ENCODE data around the gene ZBTB7C. TPM values are rescaled to one million over a fixed set of nuclear protein-coding genes. Genes with fewer than 3 reads are reported as not detected.

Gene ZBTB7C
- total RNA-seq, 4 donors from 2014 or later = 26.0 to 50.6 (median 46.2) TPM

DNA sequence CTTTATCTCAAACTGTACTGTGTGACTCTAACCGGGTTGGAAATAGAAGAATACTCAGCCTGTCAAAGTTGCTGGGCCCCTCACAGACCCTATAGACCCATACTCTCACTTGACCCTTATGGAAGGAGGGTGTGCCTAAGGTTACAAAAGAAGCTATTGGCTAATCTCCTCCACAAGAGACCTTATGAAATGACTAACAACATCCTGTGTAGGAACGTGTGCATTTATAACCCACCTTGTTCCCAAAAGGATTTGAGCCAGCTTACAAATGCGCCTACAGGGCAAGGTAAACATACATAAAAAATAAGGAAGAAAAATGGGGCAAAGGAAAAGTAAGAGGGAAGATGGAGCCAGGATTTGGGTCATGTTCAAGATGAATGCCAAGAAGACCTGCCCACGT lies 253.3 kb downstream of the ZBTB7C start:
- Histone ChIP-seq H3K36me3 (no peaks in the 10 kb centered on the region), H3K9me3 (no peaks in the 10 kb centered on the region), H3K4me1 (peaks cover 78% of the 10 kb centered on the region), H3K4me3 (no peak overlapping the region), H3K27ac (no peak overlapping the region), H3K27me3 (no peaks in the 10 kb centered on the region)
- WGBS = 49% methylated on average over 4 of the region's 4 CpGs
- TF ChIP-seq EP300 (IDR thresholded peaks at IDR 0.05) (no peak), POLR2A (IDR thresholded peaks at IDR 0.05) (no peak), POLR2AphosphoS5 (IDR thresholded peaks at IDR 0.05) (no peak)
- TF ChIP-seq, protein P1, sequence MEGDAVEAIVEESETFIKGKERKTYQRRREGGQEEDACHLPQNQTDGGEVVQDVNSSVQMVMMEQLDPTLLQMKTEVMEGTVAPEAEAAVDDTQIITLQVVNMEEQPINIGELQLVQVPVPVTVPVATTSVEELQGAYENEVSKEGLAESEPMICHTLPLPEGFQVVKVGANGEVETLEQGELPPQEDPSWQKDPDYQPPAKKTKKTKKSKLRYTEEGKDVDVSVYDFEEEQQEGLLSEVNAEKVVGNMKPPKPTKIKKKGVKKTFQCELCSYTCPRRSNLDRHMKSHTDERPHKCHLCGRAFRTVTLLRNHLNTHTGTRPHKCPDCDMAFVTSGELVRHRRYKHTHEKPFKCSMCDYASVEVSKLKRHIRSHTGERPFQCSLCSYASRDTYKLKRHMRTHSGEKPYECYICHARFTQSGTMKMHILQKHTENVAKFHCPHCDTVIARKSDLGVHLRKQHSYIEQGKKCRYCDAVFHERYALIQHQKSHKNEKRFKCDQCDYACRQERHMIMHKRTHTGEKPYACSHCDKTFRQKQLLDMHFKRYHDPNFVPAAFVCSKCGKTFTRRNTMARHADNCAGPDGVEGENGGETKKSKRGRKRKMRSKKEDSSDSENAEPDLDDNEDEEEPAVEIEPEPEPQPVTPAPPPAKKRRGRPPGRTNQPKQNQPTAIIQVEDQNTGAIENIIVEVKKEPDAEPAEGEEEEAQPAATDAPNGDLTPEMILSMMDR (IDR thresholded peaks at IDR 0.05) = no peak
- peak in 1 of 2 donors; percentile 7 for DNase-seq (ENCODE audit: low spot score in 2 of 2)

DNA sequence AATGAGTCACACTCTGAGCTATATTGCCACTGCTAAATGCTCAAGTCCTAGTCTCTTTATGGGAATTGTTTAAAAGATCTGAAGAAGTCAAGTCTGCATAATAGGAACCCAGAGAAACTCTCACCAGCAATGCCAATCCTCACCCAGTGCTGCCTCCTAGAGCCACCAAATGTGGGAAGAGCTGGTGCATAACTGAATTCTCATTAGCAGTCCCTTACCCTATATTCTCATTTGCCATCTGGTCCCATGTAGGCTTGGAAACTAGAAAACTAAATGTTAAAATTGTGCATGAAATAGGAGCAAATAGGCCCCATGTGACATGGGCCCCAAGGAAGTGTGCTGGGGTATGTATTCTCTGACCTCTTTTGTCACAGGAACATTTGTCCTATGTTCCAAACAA lies 254.4 kb downstream of the ZBTB7C start:
- no peak overlapping the region for H3K4me3 ChIP-seq
- H3K27ac ChIP-seq = no peak overlapping the region
- H3K9me3 ChIP-seq = no peaks in the 10 kb centered on the region
- H3K4me1 ChIP-seq = peaks cover 68% of the 10 kb centered on the region
- no peaks in the 10 kb centered on the region for H3K27me3 ChIP-seq
- TF ChIP-seq EP300 (IDR thresholded peaks at IDR 0.05) (no peak), POLR2A (IDR thresholded peaks at IDR 0.05) (no peak), POLR2AphosphoS5 (IDR thresholded peaks at IDR 0.05) (no peak)
- TF ChIP-seq, protein P1 (IDR thresholded peaks at IDR 0.05) = no peak
- H3K36me3 ChIP-seq = no peaks in the 10 kb centered on the region
- DNase-seq (ENCODE audit: low spot score in 2 of 2) = no peak

DNA sequence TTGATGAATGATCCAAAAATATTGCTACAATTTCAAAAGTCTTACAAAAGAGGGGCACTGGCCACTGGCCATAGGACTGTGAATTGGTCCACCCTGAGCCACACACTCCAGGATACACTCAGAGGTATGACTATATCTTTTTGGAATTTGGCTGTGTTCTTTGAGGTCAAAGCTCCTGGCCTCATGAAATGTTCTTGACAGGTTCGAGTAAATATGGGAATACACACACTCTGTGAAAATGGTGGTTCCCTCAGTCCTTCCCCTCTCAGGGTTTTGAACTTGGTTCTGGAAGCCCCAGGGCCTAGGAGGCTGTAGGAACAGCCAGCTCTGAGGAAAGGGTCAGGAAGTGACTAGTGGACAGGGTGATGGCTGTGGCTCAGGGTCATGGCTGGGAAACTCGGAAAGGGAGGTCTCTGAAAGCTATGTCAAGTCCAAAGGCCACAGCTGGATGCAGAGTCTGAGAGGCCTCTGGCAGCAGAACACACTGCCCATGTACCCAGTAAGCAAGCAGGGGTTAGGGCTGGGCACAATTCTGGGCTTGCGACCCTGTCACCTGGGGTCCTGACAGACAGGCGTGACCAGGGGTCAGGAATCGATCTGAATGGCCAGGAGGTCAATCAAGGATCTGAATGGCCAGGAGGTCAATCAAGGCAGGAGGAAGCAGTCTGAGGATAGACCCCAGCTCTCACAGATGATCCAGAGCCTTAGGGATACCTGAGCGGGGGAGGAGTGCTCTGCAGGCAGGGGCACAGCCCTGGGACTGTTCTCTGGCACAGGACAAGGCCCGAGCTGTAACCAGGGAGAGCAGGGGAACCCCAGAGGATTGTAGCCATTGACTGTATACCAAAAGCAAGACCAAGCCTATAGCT lies 255.3 kb downstream of the ZBTB7C start:
- Histone ChIP-seq H3K36me3 (no peaks in the 10 kb centered on the region), H3K4me3 (no peak overlapping the region), H3K27ac (no peak overlapping the region), H3K4me1 (peaks cover 58% of the 10 kb centered on the region), H3K9me3 (no peaks in the 10 kb centered on the region), H3K27me3 (no peaks in the 10 kb centered on the region)
- WGBS = 78% methylated on average over 6 of the region's 7 CpGs
- DNase-seq (ENCODE audit: low spot score in 2 of 2) = no peak
- no peak for TF ChIP-seq EP300 (IDR thresholded peaks at IDR 0.05)
- no peak for TF ChIP-seq POLR2A (IDR thresholded peaks at IDR 0.05)
- TF ChIP-seq, protein P1 (IDR thresholded peaks at IDR 0.05) = no peak
- no peak for TF ChIP-seq POLR2AphosphoS5 (IDR thresholded peaks at IDR 0.05)

DNA sequence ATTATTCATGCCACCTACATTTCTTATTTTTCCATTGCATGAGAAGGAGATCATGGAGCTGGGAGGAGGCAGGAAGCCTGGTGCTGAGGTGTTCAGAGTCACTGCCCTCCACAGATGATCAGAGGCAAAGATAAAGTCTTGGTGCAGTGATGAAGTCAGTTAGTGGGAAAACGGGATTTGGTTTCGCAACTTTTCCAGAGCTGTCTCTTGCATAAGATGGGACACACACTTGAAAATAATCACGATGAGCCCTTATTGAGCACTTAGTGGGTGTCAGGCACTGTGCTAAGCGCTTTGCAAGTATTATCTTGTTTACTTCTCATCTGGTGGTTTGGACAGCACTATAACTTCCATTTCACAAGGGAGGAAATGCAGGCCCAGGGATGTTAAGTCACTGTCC lies 256.6 kb downstream of the ZBTB7C start:
- Histone ChIP-seq H3K4me1 (peaks cover 45% of the 10 kb centered on the region), H3K9me3 (no peaks in the 10 kb centered on the region), H3K4me3 (no peak overlapping the region), H3K27me3 (no peaks in the 10 kb centered on the region), H3K36me3 (no peaks in the 10 kb centered on the region), H3K27ac (peak overlapping the region; percentile 21)
- no peak for DNase-seq (ENCODE audit: low spot score in 2 of 2)
- TF ChIP-seq, protein P1 (IDR thresholded peaks at IDR 0.05) = no peak
- TF ChIP-seq POLR2AphosphoS5 (IDR thresholded peaks at IDR 0.05) (no peak), POLR2A (IDR thresholded peaks at IDR 0.05) (no peak), EP300 (IDR thresholded peaks at IDR 0.05) (no peak)
- 58% methylated on average over 4 of the region's 4 CpGs for WGBS

DNA sequence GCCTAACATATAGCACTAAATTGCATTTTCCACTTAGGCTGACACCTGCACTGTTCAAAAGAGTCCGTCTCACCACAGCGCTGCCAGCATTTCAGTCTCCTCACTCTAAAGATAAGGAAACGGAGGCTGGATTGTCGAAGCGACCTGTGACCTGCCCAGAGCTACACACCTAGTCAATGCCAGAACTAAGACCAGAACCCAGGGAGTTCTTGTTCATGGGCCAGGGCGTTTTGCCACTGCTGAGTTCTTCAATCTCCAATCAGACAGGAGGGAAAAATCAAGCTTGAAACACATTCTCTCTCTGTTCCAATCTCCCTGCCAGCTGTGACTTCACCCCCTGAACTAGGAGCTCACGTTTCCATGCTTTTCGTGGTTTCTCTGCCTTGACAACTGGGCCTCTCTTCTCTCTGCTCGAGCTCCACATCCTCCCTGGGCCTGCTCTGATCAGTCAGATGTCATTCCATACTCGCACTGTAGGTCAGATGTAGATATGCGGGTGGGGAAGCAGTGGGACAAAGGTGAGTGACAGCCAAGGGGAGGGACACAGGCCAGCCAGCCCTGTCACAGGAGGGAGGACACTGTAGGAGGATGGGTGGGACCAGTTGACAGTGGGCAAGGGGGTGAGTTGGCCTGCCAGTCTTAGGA lies 257.6 kb downstream of the ZBTB7C start:
- H3K4me1 ChIP-seq = peaks cover 39% of the 10 kb centered on the region
- WGBS = 77% methylated on average over 11 of the region's 11 CpGs

More for the DNA sequence above, 257.6 kb downstream of the ZBTB7C start:
- Histone ChIP-seq H3K27ac (peak overlapping the region; percentile 12), H3K4me3 (no peak overlapping the region), H3K9me3 (no peaks in the 10 kb centered on the region), H3K36me3 (no peaks in the 10 kb centered on the region), H3K27me3 (no peaks in the 10 kb centered on the region)
- no peak for DNase-seq (ENCODE audit: low spot score in 2 of 2)
- no peak for TF ChIP-seq EP300 (IDR thresholded peaks at IDR 0.05)
- TF ChIP-seq POLR2A (IDR thresholded peaks at IDR 0.05) = no peak
- no peak for TF ChIP-seq POLR2AphosphoS5 (IDR thresholded peaks at IDR 0.05)
- TF ChIP-seq, protein P1 (IDR thresholded peaks at IDR 0.05) = no peak
